GM18498 (cell line): ENCODE results near the gene PRIMPOL.

ENCODE experiments used
- ATAC-seq: cut with Tn5 transposase; IDR thresholded peaks from one replicate; pipeline ENCODE4 v1.9.1; 2021; ENCODE audit warnings: mild to moderate bottlenecking, moderate library complexity; ENCODE audit not compliant: unreplicated experiment

PRIMPOL gene

GRCh38 chr4:184666670-184667069 lies 17.1 kb downstream of the PRIMPOL start:
- ATAC-seq = no peak

GRCh38 chr4:184668096-184668495 lies 18.6 kb downstream of the PRIMPOL start:
- no peak for ATAC-seq

- no peak for ATAC-seq
These were observed 19.1 kb downstream of the PRIMPOL start for GRCh38 chr4:184668511-184669114.

GRCh38 chr4:184669251-184669650 lies 19.7 kb downstream of the PRIMPOL start:
- ATAC-seq = no peak

- no peak for ATAC-seq
These were observed 21.6 kb downstream of the PRIMPOL start for GRCh38 chr4:184671101-184671500.

GRCh38 chr4:184672741-184673140 lies 23.2 kb downstream of the PRIMPOL start:
- ATAC-seq = no peak

- ATAC-seq = no peak
These were observed 24.5 kb downstream of the PRIMPOL start for GRCh38 chr4:184674011-184674410.

- ATAC-seq = no peak
These were observed 25.5 kb downstream of the PRIMPOL start for GRCh38 chr4:184675018-184675417.

- ATAC-seq = no peak
These were observed 26.4 kb downstream of the PRIMPOL start for GRCh38 chr4:184675821-184676492.

GRCh38 chr4:184680698-184681097 lies 31.2 kb downstream of the PRIMPOL start:
- no peak for ATAC-seq

GRCh38 chr4:184681916-184682315 lies 32.4 kb downstream of the PRIMPOL start:
- no peak for ATAC-seq

GRCh38 chr4:184684491-184685189 lies 35.1 kb downstream of the PRIMPOL start:
- no peak for ATAC-seq

GRCh38 chr4:184688005-184688404 lies 38.5 kb downstream of the PRIMPOL start:
- no peak for ATAC-seq

- no peak for ATAC-seq
These were observed 38.9 kb downstream of the PRIMPOL start for GRCh38 chr4:184688447-184688846.

- no peak for ATAC-seq
These were observed 40.1 kb downstream of the PRIMPOL start for GRCh38 chr4:184689681-184690080.

GRCh38 chr4:184693056-184693455 lies 43.5 kb downstream of the PRIMPOL start:
- no peak for ATAC-seq

GRCh38 chr4:184694412-184694956 lies 44.9 kb downstream of the PRIMPOL start:
- no peak for ATAC-seq

GRCh38 chr4:184695178-184695896 lies 45.8 kb downstream of the PRIMPOL start:
- no peak for ATAC-seq

- no peak for ATAC-seq
These were observed 48.4 kb downstream of the PRIMPOL start for GRCh38 chr4:184697956-184698355.

GRCh38 chr4:184699941-184700340 lies 50.4 kb downstream of the PRIMPOL start:
- ATAC-seq = no peak

GRCh38 chr4:184702114-184702513 lies 52.6 kb downstream of the PRIMPOL start:
- no peak for ATAC-seq
